Measurements from ENCODE around the gene ZFP28.

DNA sequence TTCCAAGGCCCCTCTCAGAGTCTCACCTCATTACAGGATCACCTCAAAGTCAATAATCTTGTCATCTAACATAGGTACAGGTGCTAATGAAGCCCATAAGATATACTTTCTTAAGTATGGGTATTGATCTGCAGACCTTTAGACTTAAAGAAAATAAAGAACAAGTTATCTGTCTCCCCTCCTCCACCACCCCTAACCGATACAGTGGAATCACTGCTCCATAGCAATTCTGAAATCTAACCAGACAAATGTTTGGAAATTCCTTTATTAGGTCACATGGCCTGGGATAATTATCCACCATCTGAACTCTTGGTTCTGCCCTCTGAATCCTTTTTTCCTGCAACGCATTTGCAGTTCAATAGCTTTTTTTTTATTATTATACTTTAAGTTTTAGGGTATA, 24.0 kb downstream of the ZFP28 start:
- TF ChIP-seq, protein P1, sequence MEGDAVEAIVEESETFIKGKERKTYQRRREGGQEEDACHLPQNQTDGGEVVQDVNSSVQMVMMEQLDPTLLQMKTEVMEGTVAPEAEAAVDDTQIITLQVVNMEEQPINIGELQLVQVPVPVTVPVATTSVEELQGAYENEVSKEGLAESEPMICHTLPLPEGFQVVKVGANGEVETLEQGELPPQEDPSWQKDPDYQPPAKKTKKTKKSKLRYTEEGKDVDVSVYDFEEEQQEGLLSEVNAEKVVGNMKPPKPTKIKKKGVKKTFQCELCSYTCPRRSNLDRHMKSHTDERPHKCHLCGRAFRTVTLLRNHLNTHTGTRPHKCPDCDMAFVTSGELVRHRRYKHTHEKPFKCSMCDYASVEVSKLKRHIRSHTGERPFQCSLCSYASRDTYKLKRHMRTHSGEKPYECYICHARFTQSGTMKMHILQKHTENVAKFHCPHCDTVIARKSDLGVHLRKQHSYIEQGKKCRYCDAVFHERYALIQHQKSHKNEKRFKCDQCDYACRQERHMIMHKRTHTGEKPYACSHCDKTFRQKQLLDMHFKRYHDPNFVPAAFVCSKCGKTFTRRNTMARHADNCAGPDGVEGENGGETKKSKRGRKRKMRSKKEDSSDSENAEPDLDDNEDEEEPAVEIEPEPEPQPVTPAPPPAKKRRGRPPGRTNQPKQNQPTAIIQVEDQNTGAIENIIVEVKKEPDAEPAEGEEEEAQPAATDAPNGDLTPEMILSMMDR (conservative IDR thresholded peaks at IDR 0.05 in 1 of 2, IDR thresholded peaks at IDR 0.05 in 1 of 2; ENCODE audit: low read depth in 1 of 2, low read length in 2 of 2): no peak
- TF ChIP-seq EZH2 (IDR thresholded peaks at IDR 0.05; ENCODE audit: low read length, missing control alignments): no peak

Measured in fibroblast of lung (primary cell).